PC-3 (cell line): ENCODE measurements around the gene EXOC4.

Experiments
- CTCF ChIP-seq: fragments of 300-600 bp; sonication (generic); conservative IDR thresholded peaks from 2 replicates; pipeline ENCODE4 v1.5.1; 2017; ENCODE audit warnings: antibody characterized with exemption, low read depth, mild to moderate bottlenecking, low read length
- EZH2 ChIP-seq: fragments of 300-600 bp; sonication (generic); IDR thresholded peaks from one replicate; pipeline ENCODE4 v1.6.1; 2017; ENCODE audit warnings: antibody characterized with exemption, mild to moderate bottlenecking, low read length; ENCODE audit not compliant: unreplicated experiment
- EZH2phosphoT487 ChIP-seq: fragments of 300-600 bp; sonication (generic); IDR thresholded peaks from 2 replicates; pipeline ENCODE4 v1.6.1; 2018; ENCODE audit warnings: mild to moderate bottlenecking, antibody characterized with exemption, low read length, borderline replicate concordance

- TF ChIP-seq CTCF (no peak), EZH2 (no peak), EZH2phosphoT487 (no peak)
These were observed 416.2 kb downstream of the EXOC4 start for GRCh38 chr7:133669061-133669455.
